Measurements from ENCODE around the gene MIAT. TPM values are rescaled to one million over a fixed set of nuclear protein-coding genes. Genes with fewer than 3 reads are reported as not detected.

Gene MIAT
- total and polyA plus RNA-seq, 2 of the 4 experiments (the other 2 are of a cell fraction) = 0.54 to 0.65 TPM

DNA sequence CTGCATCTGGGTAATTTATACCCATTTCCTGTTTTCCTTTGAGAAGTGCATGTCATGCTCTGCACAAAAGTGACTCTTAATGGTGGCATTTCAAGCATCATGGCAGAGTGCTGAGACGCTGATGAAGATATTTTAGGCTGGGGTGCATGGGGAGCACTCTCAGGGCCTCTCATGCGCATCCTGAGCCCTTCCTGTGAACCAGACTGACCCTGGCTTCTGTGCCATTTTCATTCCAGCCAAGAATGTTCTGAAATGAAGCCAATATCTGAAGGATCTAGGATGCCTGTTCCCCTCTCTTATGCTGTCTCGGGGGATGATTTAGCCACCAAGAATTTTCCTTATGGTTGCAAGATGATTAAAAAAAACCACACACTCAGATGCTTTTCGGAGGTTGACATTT lies 61.5 kb downstream of the MIAT start:
- Histone ChIP-seq H3K4me2 (ENCODE audit: low read depth, low read length) (peak overlapping the region; percentile 3; the same call in 1 of the 2 replicates), H4K20me1 (ENCODE audit: insufficient read depth, low read length) (no peaks in the 10 kb centered on the region; the same call in 1 of the 2 replicates), H3K4me1 (ENCODE audit: control insufficient read depth, insufficient read depth, low read length) (peaks cover 18% of the 10 kb centered on the region), H3K36me3 (ENCODE audit: control insufficient read depth, insufficient read depth, low read length) (0 out of 2 replicates have a peak, but pooled peaks cover 1% of the 10 kb centered on the region), H3K79me1 (ENCODE audit: low read depth in 1 of 2, low read length in 2 of 2) (peaks cover 0 to 3% of the 10 kb centered on the region in 2 experiments; a peak in 1 of 4 replicates), H4K91ac (ENCODE audit: insufficient read depth, low read depth, low read length) (peak overlapping the region; percentile 60; the same call in 1 of the 2 replicates), H2BK5ac (ENCODE audit: low read depth, low read length, poor library complexity, severe bottlenecking) (peak overlapping the region; percentile 73), H3K4ac (ENCODE audit: low read depth, low read length) (peak overlapping the region; percentile 98), H4K5ac (ENCODE audit: low read depth, low read length) (no peak overlapping the region), H4K8ac (ENCODE audit: low read depth in 2 of 2, low read length in 2 of 2) (peak overlapping the region; percentile 50 to 78; a peak in 2 of 4 replicates), H2AK5ac (ENCODE audit: low read depth, low read length) (no peak overlapping the region), H2AFZ (replicated peaks; ENCODE audit: low read length, poor library complexity) (peak overlapping the region; percentile 53), H3K9me1 (ENCODE audit: insufficient read depth, low read length) (peaks cover 15% of the 10 kb centered on the region), H3K9me3 (ENCODE audit: control insufficient read depth, insufficient read depth, low read length) (no peaks in the 10 kb centered on the region), H3K27ac (ENCODE audit: insufficient read depth, low read length) (no peak overlapping the region), H2BK20ac (ENCODE audit: low read depth, low read length) (peak overlapping the region; percentile 94), H3K9ac (ENCODE audit: low read depth, low read length) (no peak overlapping the region), H3K14ac (replicated peaks; ENCODE audit: low read depth, low read length) (no peak overlapping the region), H2AK9ac (replicated peaks; ENCODE audit: low read depth, low read length, poor library complexity) (no peak overlapping the region), H2BK120ac (ENCODE audit: low read depth, low read length) (peak overlapping the region; percentile 94; the same call in 1 of the 2 replicates), H3K56ac (ENCODE audit: extremely low read depth, insufficient read depth, low read length) (no peak overlapping the region; the same call in 1 of the 2 replicates), H3K18ac (ENCODE audit: low read depth, low read length) (no peak overlapping the region), H3K4me3 (ENCODE audit: insufficient read depth, low read depth, low read length) (no peak overlapping the region), H3K27me3 (ENCODE audit: control insufficient read depth, insufficient read depth, low read length) (no peaks in the 10 kb centered on the region), H2BK15ac (ENCODE audit: low read depth, low read length) (peak overlapping the region; percentile 67; the same call in 1 of the 3 replicates), H3K23ac (ENCODE audit: low read depth, low read length) (peak overlapping the region; percentile 37; the same call in 1 of the 2 replicates)
- ATAC-seq (ENCODE audit: low read depth) (peak; percentile 79), DNase-seq (peak; percentile 91)
- BruUV-seq (replicated peaks) = no TSS peak
- POLR2A ChIA-PET (ENCODE audit: unreplicated experiment) = interaction anchor here (0.7 kb wide), 1 partner anchor 34 kb away, joined by 4 read pairs; no protein-coding TSS in a partner anchor
- CTCF ChIA-PET = interaction anchor here (0.7 kb wide), 1 partner anchor 18 kb away, joined by 3 read pairs; no protein-coding TSS in a partner anchor
- dilution Hi-C loops (cut with HindIII; ENCODE audit: low sequenced_read_pairs, unreplicated experiment) (no loop called here), intact Hi-C loops (cut with micrococcal nuclease) (no loop called here), in situ Hi-C loops (cut with MboI; ENCODE audit: low sequenced_read_pairs) (no loop called here)
- 0% methylated on average over 2 of the region's 4 CpGs; no CpG with 5 or more reads in 1 of the 2 experiments for WGBS, 2 experiments (ENCODE audit: extremely low coverage in 2 of 2, insufficient read length in 1 of 2)
- TF ChIP-seq, protein P1, sequence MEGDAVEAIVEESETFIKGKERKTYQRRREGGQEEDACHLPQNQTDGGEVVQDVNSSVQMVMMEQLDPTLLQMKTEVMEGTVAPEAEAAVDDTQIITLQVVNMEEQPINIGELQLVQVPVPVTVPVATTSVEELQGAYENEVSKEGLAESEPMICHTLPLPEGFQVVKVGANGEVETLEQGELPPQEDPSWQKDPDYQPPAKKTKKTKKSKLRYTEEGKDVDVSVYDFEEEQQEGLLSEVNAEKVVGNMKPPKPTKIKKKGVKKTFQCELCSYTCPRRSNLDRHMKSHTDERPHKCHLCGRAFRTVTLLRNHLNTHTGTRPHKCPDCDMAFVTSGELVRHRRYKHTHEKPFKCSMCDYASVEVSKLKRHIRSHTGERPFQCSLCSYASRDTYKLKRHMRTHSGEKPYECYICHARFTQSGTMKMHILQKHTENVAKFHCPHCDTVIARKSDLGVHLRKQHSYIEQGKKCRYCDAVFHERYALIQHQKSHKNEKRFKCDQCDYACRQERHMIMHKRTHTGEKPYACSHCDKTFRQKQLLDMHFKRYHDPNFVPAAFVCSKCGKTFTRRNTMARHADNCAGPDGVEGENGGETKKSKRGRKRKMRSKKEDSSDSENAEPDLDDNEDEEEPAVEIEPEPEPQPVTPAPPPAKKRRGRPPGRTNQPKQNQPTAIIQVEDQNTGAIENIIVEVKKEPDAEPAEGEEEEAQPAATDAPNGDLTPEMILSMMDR (conservative IDR thresholded peaks at IDR 0.05; ENCODE audit: low read depth, low read length) = no peak
- TF ChIP-seq POLR2A (IDR thresholded peaks at IDR 0.05; ENCODE audit: low read depth, low read length) = no peak
- TF ChIP-seq FOS (IDR thresholded peaks at IDR 0.05; ENCODE audit: low read depth, low read length) = peak; percentile 35; the same call in 1 of the 2 replicates
- TF ChIP-seq, protein P2, sequence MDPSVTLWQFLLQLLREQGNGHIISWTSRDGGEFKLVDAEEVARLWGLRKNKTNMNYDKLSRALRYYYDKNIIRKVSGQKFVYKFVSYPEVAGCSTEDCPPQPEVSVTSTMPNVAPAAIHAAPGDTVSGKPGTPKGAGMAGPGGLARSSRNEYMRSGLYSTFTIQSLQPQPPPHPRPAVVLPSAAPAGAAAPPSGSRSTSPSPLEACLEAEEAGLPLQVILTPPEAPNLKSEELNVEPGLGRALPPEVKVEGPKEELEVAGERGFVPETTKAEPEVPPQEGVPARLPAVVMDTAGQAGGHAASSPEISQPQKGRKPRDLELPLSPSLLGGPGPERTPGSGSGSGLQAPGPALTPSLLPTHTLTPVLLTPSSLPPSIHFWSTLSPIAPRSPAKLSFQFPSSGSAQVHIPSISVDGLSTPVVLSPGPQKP (IDR thresholded peaks at IDR 0.05; ENCODE audit: borderline replicate concordance, low read depth, low read length) = no peak
- peak; percentile 59 for TF ChIP-seq NFE2L2 (IDR thresholded peaks at IDR 0.05; ENCODE audit: low read depth, low read length)
- 0 out of 2 replicates have a peak, but pooled peaks have one; percentile 22 for TF ChIP-seq CEBPB (IDR thresholded peaks at IDR 0.05; ENCODE audit: low read depth, low read length)
- 0 out of 2 replicates have a peak, but pooled peaks have one; percentile 12 for TF ChIP-seq RAD21 (IDR thresholded peaks at IDR 0.05; ENCODE audit: low read length)
- TF ChIP-seq, protein P3, sequence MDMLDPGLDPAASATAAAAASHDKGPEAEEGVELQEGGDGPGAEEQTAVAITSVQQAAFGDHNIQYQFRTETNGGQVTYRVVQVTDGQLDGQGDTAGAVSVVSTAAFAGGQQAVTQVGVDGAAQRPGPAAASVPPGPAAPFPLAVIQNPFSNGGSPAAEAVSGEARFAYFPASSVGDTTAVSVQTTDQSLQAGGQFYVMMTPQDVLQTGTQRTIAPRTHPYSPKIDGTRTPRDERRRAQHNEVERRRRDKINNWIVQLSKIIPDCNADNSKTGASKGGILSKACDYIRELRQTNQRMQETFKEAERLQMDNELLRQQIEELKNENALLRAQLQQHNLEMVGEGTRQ (IDR thresholded peaks at IDR 0.05; ENCODE audit: low read depth, low read length) = no peak
- TF ChIP-seq MAZ (IDR thresholded peaks at IDR 0.05; ENCODE audit: borderline replicate concordance, low read depth, low read length) = no peak
- TF ChIP-seq MAFK (IDR thresholded peaks at IDR 0.05; ENCODE audit: low read depth, low read length) = peak; percentile 23; the same call in 1 of the 2 replicates
- TF ChIP-seq RFX5 (IDR thresholded peaks at IDR 0.05; ENCODE audit: low read depth, low read length) = no peak
- TF ChIP-seq CHD1 (IDR thresholded peaks at IDR 0.05; ENCODE audit: low read depth, low read length) = no peak
- TF ChIP-seq RCOR1 (IDR thresholded peaks at IDR 0.05; ENCODE audit: insufficient replicate concordance, low read length) = no peak
- no peak for TF ChIP-seq MXI1 (IDR thresholded peaks at IDR 0.05; ENCODE audit: borderline replicate concordance, low read depth, low read length)
- TF ChIP-seq BHLHE40 (IDR thresholded peaks at IDR 0.05; ENCODE audit: low read depth, low read length) = no peak

Measured in IMR-90 (cell line).